HTERT RPE-1 (cell line): ENCODE results near the gene KRTAP2-2.

Experiments used
- in situ Hi-C: fragments of 300-500 bp; cut with MboI; formaldehyde crosslinking; loops from 4 replicates; pipeline ENCODE4 v1.14.3; 2020; ENCODE audit warnings: low sequenced_read_pairs

The KRTAP2-2 gene

GRCh38 chr17:41026715-41027471 is 28.1 kb downstream of the KRTAP2-2 start, which contains the start of gene KRTAP1-5:
TSS of gene KRTAP1-5 (minus strand) at chr17:41027208. CDS start at chr17:41027155, 53 bp downstream.
- in situ Hi-C loops, result no loop called here

GRCh38 chr17:41024697-41025096 is 30.3 kb downstream of the KRTAP2-2 start:
- in situ Hi-C loops, result no loop called here

DNA sequence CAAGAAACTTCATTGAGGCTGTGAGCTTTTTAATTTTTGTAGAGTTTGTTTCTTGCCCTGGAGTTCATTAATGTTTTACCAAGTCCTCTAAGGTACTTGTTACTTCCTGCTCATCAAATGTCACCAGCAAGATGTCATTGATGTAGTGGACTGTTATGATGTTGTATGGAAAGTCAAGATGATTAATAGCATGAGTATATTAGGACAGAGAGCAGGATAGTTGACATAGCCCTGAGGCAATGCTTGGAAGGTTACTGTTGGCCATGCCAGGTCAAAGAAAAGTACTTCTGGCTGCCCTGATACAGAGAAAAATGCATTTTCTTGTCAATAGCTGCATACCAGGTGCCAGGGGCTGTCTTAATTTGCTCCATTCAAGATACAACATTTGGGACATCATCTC is 34.7 kb downstream of the KRTAP2-2 start:
- in situ Hi-C loops, result no loop called here

GRCh38 chr17:41019415-41019814 is 35.6 kb downstream of the KRTAP2-2 start:
- in situ Hi-C loops, result no loop called here

- in situ Hi-C loops, result no loop called here
These were observed 36.5 kb downstream of the KRTAP2-2 start for GRCh38 chr17:41018541-41018940.

- in situ Hi-C loops, result no loop called here
These were observed 38.3 kb downstream of the KRTAP2-2 start for GRCh38 chr17:41016578-41017215.

GRCh38 chr17:41015454-41015853 is 39.6 kb downstream of the KRTAP2-2 start:
- in situ Hi-C loops, result no loop called here

DNA sequence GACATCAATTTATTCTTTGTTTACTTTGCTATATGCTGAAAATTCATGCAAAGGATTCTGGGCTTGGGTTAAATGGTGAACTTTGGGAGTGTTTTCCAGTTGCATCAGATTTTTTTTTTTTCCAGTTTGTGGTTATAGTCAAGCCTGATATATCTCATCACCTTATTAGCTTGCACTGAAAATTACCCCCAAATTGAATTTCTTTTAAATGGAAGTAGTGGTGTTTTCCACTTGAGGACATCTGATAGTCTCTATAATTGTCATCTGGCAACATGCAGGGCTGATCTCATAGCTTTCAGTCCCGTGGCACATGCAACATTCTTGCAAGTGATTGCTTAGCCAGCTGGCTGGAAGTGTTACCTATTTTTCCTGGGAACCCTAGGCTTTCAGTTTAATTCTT is 41.4 kb downstream of the KRTAP2-2 start:
- in situ Hi-C loops, result no loop called here

- in situ Hi-C loops, result no loop called here
These were observed 41.8 kb downstream of the KRTAP2-2 start for GRCh38 chr17:41013181-41013580.

DNA sequence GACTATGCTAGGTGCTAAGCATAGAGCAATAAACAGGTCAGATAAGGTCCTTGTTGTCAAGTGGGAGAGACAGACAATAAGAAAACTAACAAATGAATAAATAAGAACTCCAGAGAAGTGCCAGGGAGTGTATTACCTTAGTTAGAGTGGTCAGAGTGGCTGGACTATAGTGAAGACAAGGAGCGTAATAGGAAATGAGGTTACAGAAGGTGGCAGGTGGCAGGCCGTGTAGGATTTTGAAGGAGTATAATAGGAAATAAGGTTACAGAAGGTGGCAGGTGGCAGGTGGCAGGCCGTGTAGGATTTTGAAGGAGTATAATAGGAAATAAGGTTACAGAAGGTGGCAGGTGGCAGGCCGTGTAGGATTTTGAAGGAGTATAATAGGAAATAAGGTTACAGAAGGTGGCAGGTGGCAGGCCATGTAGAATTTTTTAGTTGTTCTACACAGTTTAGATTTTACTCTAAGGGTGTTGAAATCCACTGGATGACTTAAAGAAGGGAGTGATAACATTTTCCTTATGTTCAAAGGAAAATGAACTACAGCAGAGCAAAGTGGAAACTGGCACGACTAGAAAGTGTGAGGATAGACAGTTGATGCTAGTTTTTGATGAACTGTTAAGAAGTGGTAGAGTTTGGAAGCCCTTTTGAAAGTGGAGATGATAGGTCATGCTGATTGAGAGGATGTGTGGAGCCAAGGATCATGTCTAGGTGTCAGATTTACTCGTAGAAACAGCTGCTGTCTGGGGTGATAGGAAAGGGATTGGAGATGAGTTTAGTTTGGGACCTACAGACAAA is 42.5 kb downstream of the KRTAP2-2 start:
- in situ Hi-C loops, result no loop called here

- in situ Hi-C loops, result no loop called here
These were observed 44.6 kb downstream of the KRTAP2-2 start for GRCh38 chr17:41010441-41010840.

DNA sequence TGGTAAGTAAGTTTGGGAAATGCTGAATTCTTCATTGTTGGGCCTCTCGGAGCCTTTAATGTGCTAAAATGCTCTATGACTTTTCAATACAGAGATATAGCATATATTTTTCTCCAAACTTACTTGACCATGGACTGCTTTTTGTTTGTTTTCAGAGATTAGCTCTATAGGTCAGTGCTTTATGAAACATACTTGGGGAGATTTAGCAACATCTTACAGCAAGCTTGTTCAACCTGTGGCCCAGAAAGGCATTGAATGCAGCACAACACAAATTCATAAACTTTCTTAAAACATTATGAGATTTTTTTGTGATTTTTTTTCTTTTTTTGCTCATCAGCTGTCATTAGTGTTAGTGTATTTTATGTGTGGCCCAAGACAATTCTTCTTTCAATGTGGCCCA is 45.1 kb downstream of the KRTAP2-2 start:
- in situ Hi-C loops, result no loop called here

- in situ Hi-C loops, result no loop called here
These were observed 45.7 kb downstream of the KRTAP2-2 start for GRCh38 chr17:41009301-41009760.

GRCh38 chr17:41008811-41009210 is 46.2 kb downstream of the KRTAP2-2 start, which contains the start of gene KRTAP3-1:
TSS of gene KRTAP3-1 (minus strand) at chr17:41009128. CDS start at chr17:41009074, 54 bp downstream.
- in situ Hi-C loops, result no loop called here
